Bronchial epithelial cell (primary cell): ENCODE results near the gene SERTAD2. TPM values are rescaled to one million over a fixed set of nuclear protein-coding genes. Genes with fewer than 3 reads are reported as not detected.

Source experiments
- DNase-seq: peaks from one replicate; pipeline ENCODE4 v3.0.0-alpha.2; 2010; ENCODE audit warnings: low read depth
- FAIRE-seq: peaks from 2 replicates; lab custom pipeline; 2011; peaks lifted over from hg19 to GRCh38; lab: Jason Lieb, UNC
- H3K27me3 ChIP-seq: 2 replicates; pipeline ENCODE4 v1.5.1; 2011; ENCODE audit warnings: low read length; ENCODE audit not compliant: control insufficient read depth, insufficient read depth
- H3K36me3 ChIP-seq: 2 replicates; pipeline ENCODE4 v1.5.1; 2011; ENCODE audit warnings: low read length; ENCODE audit not compliant: control insufficient read depth, insufficient read depth
- H3K4me3 ChIP-seq: 2 replicates; pipeline ENCODE4 v1.5.1; 2011; ENCODE audit warnings: mild to moderate bottlenecking, low read depth, low read length, control low read depth
- total RNA-seq: library from RNA; depleted of rRNA; stranded (reverse); fragments of >200 nt; gene quantifications from 2 replicates; pipeline ENCODE4 v1.2.1, GENCODE V29; 2014
- TF ChIP-seq, protein P1 (sequence below): IDR thresholded peaks from 2 replicates; pipeline ENCODE4 v1.5.1; 2011; ENCODE audit warnings: mild to moderate bottlenecking, moderate library complexity, low read length, control low read depth, inconsistent platforms; ENCODE audit not compliant: insufficient read depth, severe bottlenecking

SERTAD2 gene
- total RNA-seq, 1 donor from 2014 or later: 4.2 TPM

DNA sequence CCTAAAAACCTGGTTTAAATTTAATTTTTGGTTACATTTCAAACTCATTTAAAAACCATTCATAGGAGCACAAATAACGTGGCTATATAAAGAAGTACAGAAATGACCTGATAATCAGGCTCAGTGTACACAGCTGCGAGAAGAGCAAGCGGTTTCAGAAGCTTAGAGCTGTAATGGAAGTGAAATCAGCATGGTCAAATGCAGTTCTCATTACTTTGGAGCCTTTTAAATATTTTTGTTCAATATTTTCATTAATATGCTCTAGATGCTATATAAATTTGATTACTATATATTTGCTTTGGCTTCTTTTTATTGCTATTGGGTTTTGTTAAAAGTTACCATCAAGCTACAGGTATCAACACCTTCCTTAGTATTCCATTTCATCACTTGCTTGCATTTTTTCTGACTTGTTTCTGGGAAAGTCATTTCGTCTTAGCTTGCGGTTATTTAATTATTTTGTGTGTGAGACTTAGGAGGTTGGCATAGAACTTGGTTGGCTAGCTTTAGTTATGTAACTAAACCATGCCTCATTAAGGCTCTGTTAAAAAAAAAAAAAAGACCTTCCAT, 70.9 kb downstream of the SERTAD2 start:
- TF ChIP-seq, protein P1, sequence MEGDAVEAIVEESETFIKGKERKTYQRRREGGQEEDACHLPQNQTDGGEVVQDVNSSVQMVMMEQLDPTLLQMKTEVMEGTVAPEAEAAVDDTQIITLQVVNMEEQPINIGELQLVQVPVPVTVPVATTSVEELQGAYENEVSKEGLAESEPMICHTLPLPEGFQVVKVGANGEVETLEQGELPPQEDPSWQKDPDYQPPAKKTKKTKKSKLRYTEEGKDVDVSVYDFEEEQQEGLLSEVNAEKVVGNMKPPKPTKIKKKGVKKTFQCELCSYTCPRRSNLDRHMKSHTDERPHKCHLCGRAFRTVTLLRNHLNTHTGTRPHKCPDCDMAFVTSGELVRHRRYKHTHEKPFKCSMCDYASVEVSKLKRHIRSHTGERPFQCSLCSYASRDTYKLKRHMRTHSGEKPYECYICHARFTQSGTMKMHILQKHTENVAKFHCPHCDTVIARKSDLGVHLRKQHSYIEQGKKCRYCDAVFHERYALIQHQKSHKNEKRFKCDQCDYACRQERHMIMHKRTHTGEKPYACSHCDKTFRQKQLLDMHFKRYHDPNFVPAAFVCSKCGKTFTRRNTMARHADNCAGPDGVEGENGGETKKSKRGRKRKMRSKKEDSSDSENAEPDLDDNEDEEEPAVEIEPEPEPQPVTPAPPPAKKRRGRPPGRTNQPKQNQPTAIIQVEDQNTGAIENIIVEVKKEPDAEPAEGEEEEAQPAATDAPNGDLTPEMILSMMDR: no peak
- DNase-seq (no peak), FAIRE-seq (no peak)
- Histone ChIP-seq H3K36me3 (peaks cover 1% of the 10 kb centered on the region), H3K4me3 (no peak overlapping the region), H3K27me3 (no peaks in the 10 kb centered on the region)

DNA sequence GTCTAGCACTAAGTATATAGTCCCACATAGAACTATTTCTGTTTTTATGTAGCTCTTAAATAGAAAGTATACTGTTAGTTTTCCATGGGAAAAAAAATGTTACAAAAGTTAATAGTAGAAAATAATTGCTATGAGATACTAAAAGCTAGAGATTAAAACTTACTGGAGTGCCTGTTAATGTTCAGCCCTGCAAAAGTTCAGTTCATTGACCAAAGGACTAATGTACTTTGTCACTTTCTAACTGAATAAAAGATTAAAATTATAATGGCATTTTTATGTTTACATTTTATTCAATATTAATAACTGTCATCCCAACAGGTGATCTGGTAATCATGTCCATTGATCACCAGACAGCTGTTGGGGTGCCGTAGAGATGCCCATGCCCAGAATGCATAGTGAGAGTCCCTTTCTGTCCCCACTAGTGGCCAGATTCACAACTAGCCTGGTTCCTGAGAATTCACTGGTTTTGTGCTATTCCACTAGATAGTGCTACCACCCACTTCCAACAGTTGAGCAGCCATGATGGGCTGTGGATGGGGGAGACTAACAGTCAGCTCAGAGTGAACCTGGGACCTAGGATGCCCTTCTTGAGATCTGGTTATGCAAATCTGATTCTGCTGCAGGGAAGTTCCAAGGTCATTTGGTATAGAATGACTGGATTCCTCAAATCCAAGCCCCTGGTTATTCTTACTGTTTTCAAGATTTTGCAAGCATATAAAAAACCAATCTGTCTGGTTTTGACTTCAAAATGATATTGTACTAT, 71.8 kb downstream of the SERTAD2 start:
- no peak for DNase-seq
- no peak for FAIRE-seq
- Histone ChIP-seq H3K4me3 (no peak overlapping the region), H3K36me3 (peaks cover 1% of the 10 kb centered on the region), H3K27me3 (no peaks in the 10 kb centered on the region)
- TF ChIP-seq, protein P1: no peak

Other genes starting within 250 kb of the SERTAD2 start
- 10.0 and 14.0 TPM in 2 replicates for gene LGALSL, start 199.8 kb downstream of the SERTAD2 start, total RNA-seq
- gene AFTPH, start 129.6 kb downstream of the SERTAD2 start, total RNA-seq: 56.3 and 58.9 TPM in 2 replicates